Parietal lobe (tissue), 2 donors: ENCODE measurements around the gene TPM2. TPM values are rescaled to one million over a fixed set of nuclear protein-coding genes. Genes with fewer than 3 reads are reported as not detected.

ENCODE experiments used
- small RNA-seq: library from RNA; depleted of rRNA; stranded (forward); fragments of <200 nt; gene quantifications from one replicate; pipeline ENCODE3, GENCODE V24; 2014; ENCODE audit warnings: low replicate concordance
- total RNA-seq: library from RNA; depleted of rRNA; stranded (reverse); fragments of >200 nt; gene quantifications from one replicate; pipeline ENCODE4 v1.2.3, GENCODE V29; 2014

The TPM2 gene
- 15.7 TPM for total RNA-seq

DNA sequence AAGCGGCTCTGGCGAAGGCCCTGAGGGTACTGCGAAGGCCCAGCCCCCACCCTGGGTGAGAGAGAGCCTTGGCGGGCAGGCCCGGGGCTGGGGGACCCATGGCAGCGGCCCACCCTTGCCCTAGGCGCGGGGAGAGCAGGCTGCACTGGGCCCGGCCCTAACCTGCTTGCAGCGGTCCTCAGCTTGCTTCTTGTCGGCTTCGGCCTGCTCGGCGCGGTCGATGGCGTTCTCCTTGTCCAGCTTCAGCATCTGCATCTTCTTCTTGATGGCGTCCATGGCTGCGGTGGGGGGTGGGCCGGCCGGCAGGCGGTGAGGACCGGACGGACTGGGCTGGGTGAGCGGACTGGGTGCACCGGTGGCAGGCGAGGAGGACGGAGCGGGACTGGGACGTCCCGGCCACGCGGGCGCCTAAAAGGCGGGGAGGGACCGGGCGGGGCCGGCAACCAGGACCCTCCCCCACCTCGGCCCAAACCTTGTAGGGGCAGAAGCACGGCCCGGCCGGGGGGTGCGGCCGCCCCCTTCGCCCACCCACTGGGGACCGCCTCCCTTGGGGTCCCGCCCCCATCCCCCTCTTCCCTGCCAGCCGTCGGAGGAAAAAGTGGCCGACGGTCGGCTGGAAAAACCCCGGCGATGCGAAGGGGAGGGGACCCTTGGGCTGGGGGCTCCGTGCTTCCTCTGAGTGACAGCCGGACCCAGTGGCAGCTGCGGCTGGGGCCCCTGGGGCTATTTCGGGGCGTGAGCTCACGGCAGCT lies at the start of gene TPM2:
TPM2 (minus strand) TSS at position 384 of the 752 bp plus-strand sequence; CDS start at position 276, 108 bp downstream.

DNA sequence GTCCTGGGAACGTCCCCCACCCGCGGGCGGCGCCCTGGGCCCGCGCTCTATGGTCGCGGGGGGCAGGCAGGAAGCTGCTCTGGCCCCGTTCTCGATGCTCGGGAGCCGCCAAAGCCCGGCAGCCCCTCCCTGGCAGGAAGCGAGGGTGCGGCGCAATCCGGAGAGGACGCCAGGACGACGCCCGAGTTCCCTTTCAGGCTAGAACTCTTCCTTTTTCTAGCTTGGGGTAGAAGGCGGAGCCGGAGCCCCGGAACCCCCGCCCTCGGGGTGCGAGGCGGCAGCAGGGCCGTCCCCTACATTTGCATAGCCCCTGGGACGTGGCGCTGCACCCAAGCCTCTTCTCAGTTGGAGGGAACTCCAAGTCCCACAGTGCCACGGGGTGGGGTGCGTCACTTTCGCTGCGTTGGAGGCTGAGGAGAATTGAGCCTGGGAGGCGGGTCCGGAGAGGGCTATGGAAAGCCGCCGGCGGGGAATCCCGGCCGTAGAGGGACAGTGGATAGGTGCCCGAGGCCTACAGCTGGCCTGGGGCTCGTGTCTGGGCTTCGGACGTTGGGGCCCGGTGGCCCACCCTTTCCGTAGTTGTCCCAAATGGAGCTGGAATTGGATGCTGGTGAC lies 42.6 kb upstream of the TPM2 start, which contains the start of the genes CREB3 and TLN1:
CREB3 (plus strand) TSS at position 482 of the 615 bp plus-strand sequence; CDS start at position 589, 107 bp downstream.
TLN1 (minus strand) TSS at position 11 of the 615 bp plus-strand sequence. CDS start 6,501 bp downstream, outside the sequence.

DNA sequence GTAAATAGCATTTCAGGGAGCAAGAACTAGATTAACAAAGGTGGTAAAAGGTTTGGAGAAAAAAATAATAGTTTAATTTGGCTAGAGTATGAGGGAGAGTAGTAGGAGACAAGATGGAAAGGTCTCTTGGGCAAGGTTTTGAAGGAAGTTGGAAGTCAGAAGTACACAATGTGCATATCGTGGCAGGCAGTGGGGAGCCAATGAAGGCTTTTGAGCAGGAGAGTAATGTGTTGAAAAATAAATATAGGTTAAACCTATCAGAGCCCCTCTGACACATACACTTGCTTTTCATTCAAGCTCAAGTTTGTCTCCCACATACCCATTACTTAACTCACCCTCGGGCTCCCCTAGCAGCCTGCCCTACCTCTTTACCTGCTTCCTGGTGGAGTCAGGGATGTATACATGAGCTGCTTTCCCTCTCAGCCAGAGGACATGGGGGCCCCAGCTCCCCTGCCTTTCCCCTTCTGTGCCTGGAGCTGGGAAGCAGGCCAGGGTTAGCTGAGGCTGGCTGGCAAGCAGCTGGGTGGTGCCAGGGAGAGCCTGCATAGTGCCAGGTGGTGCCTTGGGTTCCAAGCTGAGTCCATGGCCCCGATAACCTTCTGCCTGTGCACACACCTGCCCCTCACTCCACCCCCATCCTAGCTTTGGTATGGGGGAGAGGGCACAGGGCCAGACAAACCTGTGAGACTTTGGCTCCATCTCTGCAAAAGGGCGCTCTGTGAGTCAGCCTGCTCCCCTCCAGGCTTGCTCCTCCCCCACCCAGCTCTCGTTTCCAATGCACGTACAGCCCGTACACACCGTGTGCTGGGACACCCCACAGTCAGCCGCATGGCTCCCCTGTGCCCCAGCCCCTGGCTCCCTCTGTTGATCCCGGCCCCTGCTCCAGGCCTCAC lies 16.3 kb downstream of the TPM2 start, which contains the start of gene CA9:
CA9 (plus strand) TSS at position 797 of the 893 bp plus-strand sequence; CDS start at position 829, 32 bp downstream.

DNA sequence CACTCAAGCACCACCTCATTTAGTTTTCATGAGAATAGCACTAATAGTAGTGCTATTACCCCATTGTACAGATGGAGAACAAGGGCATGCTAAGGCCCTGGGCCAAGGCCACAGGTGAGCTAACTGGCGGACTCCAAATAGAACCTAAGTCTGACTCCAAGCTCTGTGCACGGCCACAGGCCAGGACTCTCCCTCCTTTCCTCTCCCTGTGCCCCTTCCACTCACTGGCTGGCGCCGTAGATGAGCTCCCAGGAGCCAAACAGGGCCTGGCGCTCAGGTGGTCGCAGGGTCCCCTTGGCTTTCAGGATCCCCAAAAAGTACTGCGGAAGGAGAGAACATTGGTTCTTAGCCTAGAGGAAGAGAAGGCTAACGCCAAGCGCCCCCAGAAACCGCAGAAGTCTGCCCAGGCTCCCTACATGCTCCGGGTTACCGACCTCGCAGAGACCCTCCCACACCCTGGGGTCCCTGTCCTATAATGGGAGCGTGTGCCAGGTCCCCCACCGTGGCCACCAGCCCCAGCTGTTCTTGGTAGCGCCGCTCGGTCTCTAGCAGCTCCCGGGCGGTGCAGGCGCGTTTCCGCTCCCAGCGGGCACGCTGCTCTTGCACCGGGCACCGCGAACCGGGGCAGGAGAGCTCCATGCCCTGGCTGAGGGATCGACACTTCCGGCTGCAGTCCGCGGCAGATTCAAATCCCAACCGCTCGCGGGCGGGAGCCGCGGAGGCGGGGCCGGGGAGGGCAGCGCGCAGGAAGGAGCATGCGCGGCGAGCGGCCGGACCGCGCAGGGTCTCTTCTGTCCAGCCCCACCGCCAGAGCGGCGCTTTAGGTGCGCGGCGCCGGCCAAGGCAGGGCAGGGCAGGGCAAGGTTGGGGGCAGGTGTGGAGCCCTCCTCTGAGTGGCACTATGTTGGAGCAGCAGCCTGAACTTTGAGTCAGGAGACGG lies 24.9 kb downstream of the TPM2 start, which contains the start of gene ARHGEF39:
ARHGEF39 (minus strand) TSS at position 665 of the 940 bp plus-strand sequence; CDS start at position 639, 26 bp downstream.

DNA sequence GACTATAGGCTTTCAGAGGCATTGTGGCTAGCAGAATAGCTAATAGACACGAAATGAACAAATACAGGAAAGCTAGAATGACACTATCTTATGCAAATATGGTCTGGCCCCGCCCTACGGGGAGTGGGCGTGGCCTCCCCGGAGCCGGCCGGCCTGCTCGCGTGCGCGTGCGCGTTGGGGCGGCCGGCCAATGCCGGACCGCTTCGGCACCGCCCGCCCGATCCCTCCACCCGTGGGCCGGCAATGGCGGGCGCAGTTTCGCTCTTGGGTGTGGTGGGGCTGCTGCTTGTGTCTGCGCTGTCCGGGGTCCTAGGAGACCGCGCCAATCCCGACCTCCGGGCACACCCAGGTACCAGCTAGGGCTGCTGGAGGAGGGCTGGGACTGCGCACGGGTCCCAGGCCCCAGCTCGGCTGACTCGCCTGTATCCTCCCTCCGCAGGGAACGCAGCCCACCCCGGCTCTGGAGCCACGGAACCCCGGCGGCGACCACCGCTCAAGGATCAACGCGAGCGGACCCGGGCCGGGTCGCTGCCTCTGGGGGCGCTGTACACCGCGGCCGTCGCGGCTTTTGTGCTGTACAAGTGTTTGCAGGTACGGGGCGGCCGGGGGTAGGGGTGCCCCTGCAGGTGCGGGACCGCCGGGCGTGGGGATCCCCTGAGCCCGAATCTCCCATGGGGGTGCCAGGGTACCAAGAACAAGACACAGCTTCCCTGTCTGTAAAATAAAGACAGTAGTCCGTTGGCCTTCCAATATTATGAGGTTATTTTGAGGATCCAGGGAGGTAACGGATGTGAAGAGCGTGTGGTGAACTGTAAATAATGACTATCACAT lies 31.4 kb downstream of the TPM2 start, which contains the start of gene CCDC107:
CCDC107 (plus strand) TSS at position 156 of the 831 bp plus-strand sequence; CDS start at position 244, 88 bp downstream.

DNA sequence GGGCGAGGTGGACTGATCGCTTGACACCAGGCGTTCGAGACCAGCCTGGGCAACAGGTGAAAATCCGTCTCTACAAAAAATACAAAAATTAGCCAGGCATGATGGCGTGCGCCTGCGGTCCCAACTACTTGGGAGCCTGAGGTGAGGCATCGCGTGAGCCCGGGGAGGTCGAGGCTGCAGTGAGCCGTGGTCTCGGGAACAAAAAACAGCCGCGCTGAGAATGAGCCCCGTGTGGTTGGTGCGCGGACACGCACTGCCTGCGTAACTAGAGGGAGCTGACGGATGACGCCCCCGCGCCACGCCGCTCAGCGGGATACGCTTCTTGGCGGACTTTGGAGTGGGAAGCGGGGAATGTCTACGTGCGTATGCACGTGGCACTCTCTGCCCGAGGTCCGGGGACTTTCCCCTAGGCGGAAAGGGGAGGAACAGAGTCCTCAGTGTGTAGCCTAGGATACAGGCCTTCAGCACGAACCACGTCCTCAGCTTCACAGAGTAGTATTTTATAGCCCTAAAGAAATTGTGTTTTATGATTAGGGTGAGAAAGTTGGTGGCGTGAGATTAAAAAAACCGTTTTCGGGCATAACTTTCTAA lies 32.1 kb downstream of the TPM2 start, which contains the start of gene RMRP:
RMRP (minus strand) TSS at position 474 of the 591 bp plus-strand sequence.

DNA sequence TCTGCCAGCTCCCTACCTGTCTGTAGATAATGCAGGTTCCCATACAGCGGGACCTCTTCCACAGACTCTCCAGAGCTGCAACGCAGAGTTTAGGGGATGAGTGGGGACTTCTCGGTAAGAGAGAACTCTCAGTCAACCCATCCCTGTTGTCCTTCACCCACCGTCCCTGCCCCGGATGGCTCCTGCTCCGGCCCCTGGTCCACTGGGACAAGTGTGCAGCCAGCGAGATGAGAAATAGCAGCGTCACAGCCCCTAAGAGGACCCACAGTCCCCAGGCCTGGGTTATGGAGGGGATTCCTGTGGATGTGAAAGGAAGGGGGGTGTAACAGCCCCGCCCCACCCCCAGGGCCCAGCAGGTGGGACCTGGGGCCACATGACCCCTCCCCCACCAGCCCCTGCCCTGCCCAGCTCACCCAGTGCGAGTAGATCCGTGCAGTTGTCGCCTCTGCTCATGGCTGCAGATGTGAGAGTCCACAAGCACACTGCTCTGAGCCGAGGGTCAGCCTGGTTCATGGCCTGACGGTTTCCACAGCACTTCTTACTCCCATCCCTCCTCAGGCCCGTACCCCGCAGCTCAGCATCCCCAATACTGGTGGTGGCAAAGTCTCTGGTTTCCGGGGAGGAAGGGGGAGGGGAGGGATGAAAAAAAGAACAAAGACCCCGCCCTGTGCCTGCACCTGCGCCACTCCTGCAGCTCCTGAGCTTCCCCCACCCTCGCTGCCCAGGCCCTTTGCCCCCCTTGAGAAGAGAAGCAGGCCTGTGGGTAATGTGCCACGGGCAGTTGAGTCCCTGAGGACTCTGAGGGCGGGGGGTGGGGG lies 39.2 kb downstream of the TPM2 start, which contains the start of gene SIT1:
SIT1 (minus strand) TSS at position 591 of the 818 bp plus-strand sequence; CDS start at position 513, 78 bp downstream.

Small RNAs within 50 kb of the gene (small RNA-seq; reads per million reads assigned to genes)
- gene MIR6853 (not detected), gene RMRP (not detected), gene RN7SL22P (not detected)

Other genes with a start within 250 kb of the TPM2 start
- 66.4 TPM for gene RUSC2, start 199.8 kb downstream of the TPM2 start, total RNA-seq
- 19.1 TPM for gene TESK1, start 84.7 kb downstream of the TPM2 start, total RNA-seq
- not detected for gene CD72, start 71.5 kb downstream of the TPM2 start, total RNA-seq
- gene SIT1, start 39.0 kb downstream of the TPM2 start, total RNA-seq: not detected
- gene RMRP, start 31.9 kb downstream of the TPM2 start, total RNA-seq: 78,439 TPM
- 9.7 TPM for gene CCDC107, start 31.6 kb downstream of the TPM2 start, total RNA-seq
- gene ARHGEF39, start 24.7 kb downstream of the TPM2 start, total RNA-seq: 0.31 TPM
- gene CA9, start 16.0 kb downstream of the TPM2 start, total RNA-seq: not detected
- gene TLN1, start 42.3 kb upstream of the TPM2 start, total RNA-seq: 26.6 TPM
- gene CREB3, start 42.7 kb upstream of the TPM2 start, total RNA-seq: 30.0 TPM
- 92.0 TPM for gene GBA2, start 59.3 kb upstream of the TPM2 start, total RNA-seq
- 20.0 TPM for gene RGP1, start 59.4 kb upstream of the TPM2 start, total RNA-seq
- not detected for gene MSMP, start 64.4 kb upstream of the TPM2 start, total RNA-seq
- gene NPR2, start 101.7 kb upstream of the TPM2 start, total RNA-seq: 19.4 TPM
- gene SPAG8, start 122.3 kb upstream of the TPM2 start, total RNA-seq: 4.1 TPM
- gene HINT2, start 125.1 kb upstream of the TPM2 start, total RNA-seq: 7.8 TPM
- not detected for gene FAM221B, start 138.8 kb upstream of the TPM2 start, total RNA-seq
- gene TMEM8B, start 139.3 kb upstream of the TPM2 start, total RNA-seq: 12.5 TPM
- gene OR13J1, start 180.5 kb upstream of the TPM2 start, total RNA-seq: not detected
- 0.63 TPM for gene HRCT1, start 216.3 kb upstream of the TPM2 start, total RNA-seq
- gene SPAAR, start 219.6 kb upstream of the TPM2 start, total RNA-seq: 0.31 TPM